Endothelial cell of umbilical vein (primary cell): Measurements from ENCODE around the gene ACMSD.

Source experiments
- CTCF ChIP-seq, 2 donors: IDR thresholded peaks; 1 replicate in 1 of 2; 2 replicates in 1 of 2; pipeline ENCODE4 v1.5.1; 2011; ENCODE audit warnings: low read length in 2 of 2, mild to moderate bottlenecking in 2 of 2, moderate library complexity in 2 of 2, control low read depth in 1 of 2, inconsistent platforms in 1 of 2, low read depth in 1 of 2; ENCODE audit not compliant: insufficient read depth in 1 of 2; ENCODE audit errors: extremely low read depth in 1 of 2
- EZH2 ChIP-seq: IDR thresholded peaks from 2 replicates; pipeline ENCODE4 v1.6.1; 2012; ENCODE audit warnings: borderline replicate concordance, low read depth, mild to moderate bottlenecking, moderate library complexity, low read length, inconsistent platforms; ENCODE audit not compliant: severe bottlenecking
- GATA2 ChIP-seq: IDR thresholded peaks from 2 replicates; pipeline ENCODE4 v1.7.0; 2011; ENCODE audit warnings: low read depth, mild to moderate bottlenecking, moderate library complexity, mixed read lengths, low read length; ENCODE audit not compliant: insufficient read length, insufficient read depth
- JUN ChIP-seq: IDR thresholded peaks from 2 replicates; pipeline ENCODE4 v1.6.1; 2011; ENCODE audit warnings: borderline replicate concordance, low read depth; ENCODE audit not compliant: insufficient read length, insufficient read depth
- MYC ChIP-seq: IDR thresholded peaks from one replicate; pipeline ENCODE4 v1.6.1; 2011; ENCODE audit warnings: mild to moderate bottlenecking, low read depth, low read length
- POLR2A ChIP-seq: IDR thresholded peaks from 2 replicates; pipeline ENCODE4 v1.6.1; 2012; ENCODE audit warnings: low read depth, mild to moderate bottlenecking, control low read depth, low read length

DNA sequence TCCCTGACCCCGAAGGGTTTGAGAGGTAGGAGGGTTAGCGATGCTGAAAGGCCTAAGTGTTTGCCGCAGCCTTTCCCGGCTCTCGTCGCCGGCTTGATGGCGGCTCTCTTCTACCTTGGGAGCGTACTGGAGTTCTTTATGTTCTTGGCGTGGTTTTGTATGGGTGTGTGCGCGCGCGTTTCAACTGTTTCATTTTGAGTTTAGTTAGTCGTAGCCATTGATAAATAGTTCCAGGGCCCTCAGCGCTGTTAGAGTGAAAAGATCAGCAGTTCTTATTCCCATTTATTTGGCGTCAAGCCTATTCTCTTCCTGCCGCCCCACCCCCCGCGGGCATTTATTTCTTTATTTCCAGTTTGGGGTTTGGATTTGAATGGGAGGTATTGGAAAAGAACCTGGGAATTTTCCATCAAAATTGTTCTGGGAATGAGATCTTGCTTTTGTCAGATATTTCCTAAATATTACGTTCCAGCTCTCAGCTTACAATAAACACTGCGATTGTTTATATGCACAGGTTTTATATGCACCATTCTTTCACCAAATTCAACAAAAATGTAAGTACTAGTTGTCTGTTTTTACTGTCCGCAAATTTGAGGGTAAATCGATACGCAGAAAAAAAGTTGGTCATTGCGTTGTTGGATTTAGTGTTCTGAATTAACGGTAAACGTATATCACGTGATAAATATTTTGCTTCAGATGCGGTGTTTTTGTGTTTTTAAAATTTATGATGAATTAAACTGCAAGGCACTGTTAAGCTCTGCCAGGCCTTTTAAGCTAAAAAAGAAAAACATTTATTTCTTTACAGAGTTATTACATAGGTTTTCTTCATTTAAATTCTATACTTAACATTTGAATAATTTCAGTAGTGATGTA is 81.2 kb downstream of the ACMSD start:
- TF ChIP-seq MYC (no peak), GATA2 (no peak), CTCF (IDR thresholded peaks at IDR 0.05; ENCODE audit: extremely low read depth in 1 of 2, insufficient read depth in 1 of 2, low read depth in 1 of 2, low read length in 2 of 2) (no peak), POLR2A (no peak), JUN (no peak), EZH2 (no peak)
